ENCODE data around the gene GRID1. TPM values are rescaled to one million over a fixed set of nuclear protein-coding genes. Genes with fewer than 3 reads are reported as not detected.

The GRID1 gene
- total RNA-seq, 1 experiment from 2014 or later, result 0.37 TPM

DNA sequence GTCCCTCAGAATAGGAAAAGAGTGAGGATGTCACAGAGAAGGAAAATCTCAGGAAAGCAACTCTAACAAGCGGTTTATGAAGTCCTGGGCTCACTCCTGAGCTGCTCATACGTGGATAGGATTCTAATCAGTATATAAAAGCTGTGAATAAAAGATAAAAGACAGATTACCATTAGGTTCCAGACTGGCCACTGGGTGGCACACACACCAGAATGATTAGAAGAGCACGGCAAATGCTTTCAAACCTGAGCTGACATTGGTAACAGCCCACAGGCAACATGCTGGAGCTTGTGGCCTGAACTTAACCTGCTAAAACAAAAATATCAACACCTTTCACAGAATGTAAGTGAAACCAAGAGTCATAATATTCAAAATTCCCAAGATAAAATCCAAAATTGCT, 370.8 kb downstream of the GRID1 start (continued):
- TF ChIP-seq, protein P1, sequence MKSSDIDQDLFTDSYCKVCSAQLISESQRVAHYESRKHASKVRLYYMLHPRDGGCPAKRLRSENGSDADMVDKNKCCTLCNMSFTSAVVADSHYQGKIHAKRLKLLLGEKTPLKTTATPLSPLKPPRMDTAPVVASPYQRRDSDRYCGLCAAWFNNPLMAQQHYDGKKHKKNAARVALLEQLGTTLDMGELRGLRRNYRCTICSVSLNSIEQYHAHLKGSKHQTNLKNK (CRISPR knock-in tag; IDR thresholded peaks at IDR 0.05), result no peak
- TF ChIP-seq ZBTB21 (CRISPR knock-in tag; IDR thresholded peaks at IDR 0.05; ENCODE audit: borderline replicate concordance), result no peak
- TF ChIP-seq, protein P2, sequence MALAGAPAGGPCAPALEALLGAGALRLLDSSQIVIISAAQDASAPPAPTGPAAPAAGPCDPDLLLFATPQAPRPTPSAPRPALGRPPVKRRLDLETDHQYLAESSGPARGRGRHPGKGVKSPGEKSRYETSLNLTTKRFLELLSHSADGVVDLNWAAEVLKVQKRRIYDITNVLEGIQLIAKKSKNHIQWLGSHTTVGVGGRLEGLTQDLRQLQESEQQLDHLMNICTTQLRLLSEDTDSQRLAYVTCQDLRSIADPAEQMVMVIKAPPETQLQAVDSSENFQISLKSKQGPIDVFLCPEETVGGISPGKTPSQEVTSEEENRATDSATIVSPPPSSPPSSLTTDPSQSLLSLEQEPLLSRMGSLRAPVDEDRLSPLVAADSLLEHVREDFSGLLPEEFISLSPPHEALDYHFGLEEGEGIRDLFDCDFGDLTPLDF (CRISPR knock-in tag; IDR thresholded peaks at IDR 0.05), result no peak
- TF ChIP-seq, protein P3, sequence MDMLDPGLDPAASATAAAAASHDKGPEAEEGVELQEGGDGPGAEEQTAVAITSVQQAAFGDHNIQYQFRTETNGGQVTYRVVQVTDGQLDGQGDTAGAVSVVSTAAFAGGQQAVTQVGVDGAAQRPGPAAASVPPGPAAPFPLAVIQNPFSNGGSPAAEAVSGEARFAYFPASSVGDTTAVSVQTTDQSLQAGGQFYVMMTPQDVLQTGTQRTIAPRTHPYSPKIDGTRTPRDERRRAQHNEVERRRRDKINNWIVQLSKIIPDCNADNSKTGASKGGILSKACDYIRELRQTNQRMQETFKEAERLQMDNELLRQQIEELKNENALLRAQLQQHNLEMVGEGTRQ (CRISPR knock-in tag; IDR thresholded peaks at IDR 0.05), result no peak

DNA sequence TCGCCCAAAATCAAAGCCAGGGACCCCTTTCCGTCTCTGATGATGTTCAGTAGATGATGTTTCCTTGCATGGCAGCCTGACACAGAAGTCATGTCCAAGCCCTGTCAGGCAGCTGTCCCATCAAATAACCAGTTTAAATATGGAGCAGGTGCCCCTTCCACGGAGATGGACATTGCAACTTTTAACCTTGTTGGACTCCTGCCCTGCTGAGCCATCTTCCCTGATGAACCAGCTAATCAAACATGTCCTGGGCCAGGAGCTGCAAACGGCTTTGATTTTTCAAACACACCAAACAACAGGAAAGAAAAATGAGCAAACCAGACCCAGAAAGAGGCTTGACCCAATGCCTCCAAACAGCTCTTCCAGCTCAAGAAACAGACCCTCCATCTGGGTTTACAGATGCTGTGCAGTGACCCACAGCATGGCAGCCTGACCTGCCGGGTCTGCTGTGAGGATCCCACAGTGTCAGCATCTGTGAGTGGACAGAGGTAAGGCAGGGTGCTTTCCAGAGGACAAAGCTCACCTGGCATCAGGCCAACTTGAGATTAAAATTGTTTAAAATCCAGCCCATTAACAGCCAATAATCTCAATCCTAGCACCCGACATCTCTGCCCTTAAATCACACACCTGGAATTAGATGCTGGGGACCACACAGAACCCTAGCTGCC, 372.6 kb downstream of the GRID1 start:
- TF ChIP-seq EMX1 (CRISPR knock-in tag; IDR thresholded peaks at IDR 0.05), result no peak
- TF ChIP-seq ZNF396 (CRISPR knock-in tag; IDR thresholded peaks at IDR 0.05; ENCODE audit: borderline replicate concordance), result no peak
- TF ChIP-seq PRRX2 (CRISPR knock-in tag; IDR thresholded peaks at IDR 0.05), result no peak
- no peak for TF ChIP-seq ZNF425 (CRISPR knock-in tag; conservative IDR thresholded peaks at IDR 0.05)
- no peak for TF ChIP-seq MAX (CRISPR knock-in tag; IDR thresholded peaks at IDR 0.05)
- TF ChIP-seq ATF3 (CRISPR knock-in tag; conservative IDR thresholded peaks at IDR 0.05), result no peak
- TF ChIP-seq SP1 (CRISPR knock-in tag; conservative IDR thresholded peaks at IDR 0.05), result no peak
- no peak for TF ChIP-seq ESRRA (CRISPR knock-in tag; IDR thresholded peaks at IDR 0.05; ENCODE audit: borderline replicate concordance)
- TF ChIP-seq, protein P4, sequence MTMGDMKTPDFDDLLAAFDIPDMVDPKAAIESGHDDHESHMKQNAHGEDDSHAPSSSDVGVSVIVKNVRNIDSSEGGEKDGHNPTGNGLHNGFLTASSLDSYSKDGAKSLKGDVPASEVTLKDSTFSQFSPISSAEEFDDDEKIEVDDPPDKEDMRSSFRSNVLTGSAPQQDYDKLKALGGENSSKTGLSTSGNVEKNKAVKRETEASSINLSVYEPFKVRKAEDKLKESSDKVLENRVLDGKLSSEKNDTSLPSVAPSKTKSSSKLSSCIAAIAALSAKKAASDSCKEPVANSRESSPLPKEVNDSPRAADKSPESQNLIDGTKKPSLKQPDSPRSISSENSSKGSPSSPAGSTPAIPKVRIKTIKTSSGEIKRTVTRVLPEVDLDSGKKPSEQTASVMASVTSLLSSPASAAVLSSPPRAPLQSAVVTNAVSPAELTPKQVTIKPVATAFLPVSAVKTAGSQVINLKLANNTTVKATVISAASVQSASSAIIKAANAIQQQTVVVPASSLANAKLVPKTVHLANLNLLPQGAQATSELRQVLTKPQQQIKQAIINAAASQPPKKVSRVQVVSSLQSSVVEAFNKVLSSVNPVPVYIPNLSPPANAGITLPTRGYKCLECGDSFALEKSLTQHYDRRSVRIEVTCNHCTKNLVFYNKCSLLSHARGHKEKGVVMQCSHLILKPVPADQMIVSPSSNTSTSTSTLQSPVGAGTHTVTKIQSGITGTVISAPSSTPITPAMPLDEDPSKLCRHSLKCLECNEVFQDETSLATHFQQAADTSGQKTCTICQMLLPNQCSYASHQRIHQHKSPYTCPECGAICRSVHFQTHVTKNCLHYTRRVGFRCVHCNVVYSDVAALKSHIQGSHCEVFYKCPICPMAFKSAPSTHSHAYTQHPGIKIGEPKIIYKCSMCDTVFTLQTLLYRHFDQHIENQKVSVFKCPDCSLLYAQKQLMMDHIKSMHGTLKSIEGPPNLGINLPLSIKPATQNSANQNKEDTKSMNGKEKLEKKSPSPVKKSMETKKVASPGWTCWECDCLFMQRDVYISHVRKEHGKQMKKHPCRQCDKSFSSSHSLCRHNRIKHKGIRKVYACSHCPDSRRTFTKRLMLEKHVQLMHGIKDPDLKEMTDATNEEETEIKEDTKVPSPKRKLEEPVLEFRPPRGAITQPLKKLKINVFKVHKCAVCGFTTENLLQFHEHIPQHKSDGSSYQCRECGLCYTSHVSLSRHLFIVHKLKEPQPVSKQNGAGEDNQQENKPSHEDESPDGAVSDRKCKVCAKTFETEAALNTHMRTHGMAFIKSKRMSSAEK (CRISPR knock-in tag; IDR thresholded peaks at IDR 0.05; ENCODE audit: borderline replicate concordance), result no peak
- TF ChIP-seq, protein P5, sequence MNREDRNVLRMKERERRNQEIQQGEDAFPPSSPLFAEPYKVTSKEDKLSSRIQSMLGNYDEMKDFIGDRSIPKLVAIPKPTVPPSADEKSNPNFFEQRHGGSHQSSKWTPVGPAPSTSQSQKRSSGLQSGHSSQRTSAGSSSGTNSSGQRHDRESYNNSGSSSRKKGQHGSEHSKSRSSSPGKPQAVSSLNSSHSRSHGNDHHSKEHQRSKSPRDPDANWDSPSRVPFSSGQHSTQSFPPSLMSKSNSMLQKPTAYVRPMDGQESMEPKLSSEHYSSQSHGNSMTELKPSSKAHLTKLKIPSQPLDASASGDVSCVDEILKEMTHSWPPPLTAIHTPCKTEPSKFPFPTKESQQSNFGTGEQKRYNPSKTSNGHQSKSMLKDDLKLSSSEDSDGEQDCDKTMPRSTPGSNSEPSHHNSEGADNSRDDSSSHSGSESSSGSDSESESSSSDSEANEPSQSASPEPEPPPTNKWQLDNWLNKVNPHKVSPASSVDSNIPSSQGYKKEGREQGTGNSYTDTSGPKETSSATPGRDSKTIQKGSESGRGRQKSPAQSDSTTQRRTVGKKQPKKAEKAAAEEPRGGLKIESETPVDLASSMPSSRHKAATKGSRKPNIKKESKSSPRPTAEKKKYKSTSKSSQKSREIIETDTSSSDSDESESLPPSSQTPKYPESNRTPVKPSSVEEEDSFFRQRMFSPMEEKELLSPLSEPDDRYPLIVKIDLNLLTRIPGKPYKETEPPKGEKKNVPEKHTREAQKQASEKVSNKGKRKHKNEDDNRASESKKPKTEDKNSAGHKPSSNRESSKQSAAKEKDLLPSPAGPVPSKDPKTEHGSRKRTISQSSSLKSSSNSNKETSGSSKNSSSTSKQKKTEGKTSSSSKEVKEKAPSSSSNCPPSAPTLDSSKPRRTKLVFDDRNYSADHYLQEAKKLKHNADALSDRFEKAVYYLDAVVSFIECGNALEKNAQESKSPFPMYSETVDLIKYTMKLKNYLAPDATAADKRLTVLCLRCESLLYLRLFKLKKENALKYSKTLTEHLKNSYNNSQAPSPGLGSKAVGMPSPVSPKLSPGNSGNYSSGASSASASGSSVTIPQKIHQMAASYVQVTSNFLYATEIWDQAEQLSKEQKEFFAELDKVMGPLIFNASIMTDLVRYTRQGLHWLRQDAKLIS (CRISPR knock-in tag; IDR thresholded peaks at IDR 0.05; ENCODE audit: borderline replicate concordance), result no peak
- no peak for TF ChIP-seq TCF7 (CRISPR knock-in tag; IDR thresholded peaks at IDR 0.05; ENCODE audit: low read depth)
- TF ChIP-seq TEAD4 (CRISPR knock-in tag; IDR thresholded peaks at IDR 0.05), result no peak
- TF ChIP-seq NFE2L1 (CRISPR knock-in tag; IDR thresholded peaks at IDR 0.05), result no peak
- no peak for TF ChIP-seq GABPB1 (CRISPR knock-in tag; IDR thresholded peaks at IDR 0.05)
- no peak for TF ChIP-seq SMAD3 (CRISPR knock-in tag; IDR thresholded peaks at IDR 0.05; ENCODE audit: borderline replicate concordance)
- TF ChIP-seq ZNF138 (CRISPR knock-in tag; conservative IDR thresholded peaks at IDR 0.05), result no peak
- Mint-ChIP-seq H3K9me3 (peaks cover 13% of the 10 kb centered on the region), H3K36me3 (no peaks in the 10 kb centered on the region), H3K27me3 (ENCODE audit: low read depth) (no peaks in the 10 kb centered on the region), H3K4me1 (no peaks in the 10 kb centered on the region), H3K27ac (no peak overlapping the region), H3K4me3 (no peak overlapping the region)
- POLR2A ChIA-PET, result no interaction called here
- ATAC-seq (no peak), DNase-seq (ENCODE audit: low spot score) (no peak)
- CTCF ChIA-PET, result no interaction called here

Data from WTC11 (cell line).